Smooth muscle cell (in vitro differentiated cells): ENCODE results near the gene IGDCC3. TPM values are rescaled to one million over a fixed set of nuclear protein-coding genes. Genes with fewer than 3 reads are reported as not detected.

Experiments
- DNase-seq: peaks from one replicate; lab custom pipeline; 2025; ENCODE audit not compliant: unreplicated experiment; lab: John Stamatoyannopoulos, UW
- H2AFZ ChIP-seq: fragments of 200-600 bp; sonication (generic); 2 replicates; pipeline ENCODE4 v1.6.0; 2016; ENCODE audit warnings: antibody characterized with exemption, low read depth, mild to moderate bottlenecking
- H3F3A ChIP-seq: fragments of 200-600 bp; sonication (generic); 2 replicates; pipeline ENCODE4 v1.6.0; 2017; ENCODE audit warnings: antibody characterized with exemption, low read depth
- H3K27ac ChIP-seq: fragments of 200-600 bp; sonication (generic); 2 replicates; pipeline ENCODE4 v1.5.1; 2016; ENCODE audit warnings: low read depth, mild to moderate bottlenecking
- H3K27me3 ChIP-seq: fragments of 200-600 bp; sonication (generic); 2 replicates; pipeline ENCODE4 v1.6.1; 2016; ENCODE audit warnings: low read depth, mild to moderate bottlenecking
- H3K36me3 ChIP-seq: fragments of 200-600 bp; sonication (generic); 2 replicates; pipeline ENCODE4 v1.5.1; 2016; ENCODE audit warnings: low read depth
- H3K4me1 ChIP-seq: fragments of 200-600 bp; sonication (generic); 2 replicates; pipeline ENCODE4 v1.5.1; 2016; ENCODE audit warnings: low read depth
- H3K4me2 ChIP-seq: fragments of 200-600 bp; sonication (generic); 2 replicates; pipeline ENCODE4 v1.6.0; 2016; ENCODE audit warnings: mild to moderate bottlenecking
- H3K4me3 ChIP-seq: fragments of 200-600 bp; sonication (generic); 2 replicates; pipeline ENCODE4 v1.5.1; 2016; ENCODE audit warnings: mild to moderate bottlenecking
- H3K79me2 ChIP-seq: fragments of 200-600 bp; sonication (generic); 2 replicates; pipeline ENCODE4 v1.6.0; 2016; ENCODE audit warnings: low read depth, mild to moderate bottlenecking
- H3K9ac ChIP-seq: fragments of 200-600 bp; sonication (generic); 2 replicates; pipeline ENCODE4 v1.6.0; 2016; ENCODE audit warnings: low read depth
- H3K9me3 ChIP-seq: fragments of 200-600 bp; sonication (generic); replicated peaks from 2 replicates; pipeline ENCODE4 v1.5.1; 2016; ENCODE audit warnings: low read depth
- H4K20me1 ChIP-seq: fragments of 200-600 bp; sonication (generic); 2 replicates; pipeline ENCODE4 v1.6.0; 2016; ENCODE audit warnings: low read depth
- CTCF ChIP-seq: fragments of 200-600 bp; sonication (generic); IDR thresholded peaks from 2 replicates; pipeline ENCODE4 v1.5.1; 2017; ENCODE audit warnings: borderline replicate concordance, mild to moderate bottlenecking, antibody characterized with exemption; ENCODE audit not compliant: insufficient read depth, poor library complexity, severe bottlenecking
- WGBS: methylation state at CpG from one replicate; pipeline ENCODE4 v1.1.7; 2016; ENCODE audit warnings: low lambda C conversion rate; 5-methylcytosine and 5-hydroxymethylcytosine counted together
- polyA plus RNA-seq: library from polyadenylated mRNA; unstranded; fragments of >200 nt; fragmentation: Nextera tagmentation; extraction: Ambion mirVana; gene quantifications from 2 replicates; pipeline ENCODE4 v1.2.1, GENCODE V29; 2016
- total RNA-seq: library from RNA; depleted of rRNA; stranded (reverse); fragments of >200 nt; gene quantifications from 2 replicates; pipeline ENCODE4 v1.2.3, GENCODE V29; 2014

Gene IGDCC3
- total and polyA plus RNA-seq, 2 experiments from 2014 or later, result 3.2 to 5.9 TPM

- H3K4me2 ChIP-seq, result peak overlapping the region; percentile 47
- peaks cover 33% of the 10 kb centered on the region for H3K4me1 ChIP-seq
- TF ChIP-seq CTCF, result no peak
- H3K9ac ChIP-seq, result peak overlapping the region; percentile 55
- no peaks in the 10 kb centered on the region for H3K36me3 ChIP-seq
- H3K4me3 ChIP-seq, result no peak overlapping the region
- DNase-seq, result no peak
- peak overlapping the region; percentile 71 for H3K27ac ChIP-seq
- no peaks in the 10 kb centered on the region for H3K9me3 ChIP-seq
- H3F3A ChIP-seq, result peaks cover 13% of the 10 kb centered on the region
- H3K79me2 ChIP-seq, result peaks cover 14% of the 10 kb centered on the region
- H2AFZ ChIP-seq, result peak overlapping the region; percentile 7
- peaks cover 4% of the 10 kb centered on the region for H4K20me1 ChIP-seq
- WGBS, result 33% methylated on average over 7 of the region's 7 CpGs
- no peaks in the 10 kb centered on the region for H3K27me3 ChIP-seq
Observed at GRCh38 chr15:65405791-65406423, 28.1 kb upstream of the IGDCC3 start.

GRCh38 chr15:65404186-65404872 lies 26.5 kb upstream of the IGDCC3 start:
- Histone ChIP-seq H2AFZ (no peak overlapping the region), H3K9ac (no peak overlapping the region), H3K27me3 (no peaks in the 10 kb centered on the region), H3K4me1 (peaks cover 24% of the 10 kb centered on the region), H3K27ac (peak overlapping the region; percentile 71), H4K20me1 (peaks cover 5% of the 10 kb centered on the region), H3K4me2 (no peak overlapping the region), H3K4me3 (no peak overlapping the region), H3K79me2 (peaks cover 14% of the 10 kb centered on the region), H3K36me3 (no peaks in the 10 kb centered on the region), H3F3A (peaks cover 13% of the 10 kb centered on the region), H3K9me3 (no peaks in the 10 kb centered on the region)
- 75% methylated on average over 6 of the region's 6 CpGs for WGBS
- no peak for TF ChIP-seq CTCF
- DNase-seq, result no peak

- Histone ChIP-seq H3K27me3 (peaks cover 3% of the 10 kb centered on the region), H3K36me3 (no peaks in the 10 kb centered on the region), H4K20me1 (peaks cover 5% of the 10 kb centered on the region), H3K9ac (no peak overlapping the region), H3F3A (peaks cover 3% of the 10 kb centered on the region), H3K4me2 (no peak overlapping the region), H3K27ac (no peak overlapping the region), H2AFZ (no peak overlapping the region), H3K4me1 (peaks cover 24% of the 10 kb centered on the region), H3K4me3 (no peak overlapping the region), H3K9me3 (no peaks in the 10 kb centered on the region), H3K79me2 (peaks cover 10% of the 10 kb centered on the region)
- 86% methylated on average over 4 of the region's 4 CpGs for WGBS
- DNase-seq, result no peak
- TF ChIP-seq CTCF, result no peak
Observed at GRCh38 chr15:65402961-65403360, 25.2 kb upstream of the IGDCC3 start.
